Common myeloid progenitor, CD34-positive (primary cell): ENCODE results near the gene SPATA32.

Source experiments
- CTCF ChIA-PET: fragments of 350-600 bp; sonication (Branson Sonifier 250); formaldehyde crosslinking; loops from one replicate; lab custom pipeline; 2021; ENCODE audit warnings: antibody characterized with exemption; lab: Charles Lee
- POLR2A ChIA-PET: fragments of 350-600 bp; sonication (Branson Sonifier 250); formaldehyde crosslinking; loops from one replicate; lab custom pipeline; 2021; ENCODE audit warnings: antibody characterized with exemption; lab: Charles Lee
- DNase-seq, 3 donors: peaks; one replicate each; pipeline versions ENCODE4 v3.0.0 to v3.0.0-alpha.2; 2013
- H3K27ac ChIP-seq, 2 experiments: 1 replicate in 1 of 2; 2 replicates in 1 of 2; pipeline ENCODE4 v1.7.0; 2013; ENCODE audit warnings: inconsistent platforms in 2 of 2, low read length in 2 of 2, mild to moderate bottlenecking in 2 of 2, low read depth in 1 of 2, moderate library complexity in 1 of 2; ENCODE audit not compliant: severe bottlenecking in 2 of 2, insufficient read depth in 1 of 2, poor library complexity in 1 of 2
- H3K27me3 ChIP-seq, 5 experiments: replicated peaks in 2 of 5; 1 replicate in 3 of 5; 2 replicates in 2 of 5; pipeline versions ENCODE4 v1.6.1 to v1.7.0; 2013; ENCODE audit warnings: low read length in 4 of 5, mild to moderate bottlenecking in 2 of 5, moderate library complexity in 2 of 5, inconsistent platforms in 1 of 5; ENCODE audit not compliant: insufficient read depth in 5 of 5, control insufficient read depth in 4 of 5
- H3K36me3 ChIP-seq, 4 experiments: 1 replicate in 2 of 4; 2 replicates in 2 of 4; pipeline versions ENCODE4 v1.6.1 to v1.7.0; 2013; ENCODE audit warnings: low read length in 3 of 4, control low read depth in 1 of 4, mild to moderate bottlenecking in 1 of 4; ENCODE audit not compliant: control insufficient read depth in 4 of 4, insufficient read depth in 4 of 4
- H3K4me1 ChIP-seq, 4 experiments: 1 replicate in 3 of 4; 2 replicates in 1 of 4; pipeline versions ENCODE4 v1.6.1 to v1.7.1; 2013; ENCODE audit warnings: low read length in 3 of 4, mild to moderate bottlenecking in 3 of 4, control low read depth in 1 of 4, inconsistent platforms in 1 of 4, moderate library complexity in 1 of 4; ENCODE audit not compliant: control insufficient read depth in 4 of 4, insufficient read depth in 4 of 4; ENCODE audit errors: control extremely low read depth in 1 of 4
- H3K4me3 ChIP-seq, 7 experiments: 1 replicate in 4 of 7; 2 replicates in 3 of 7; pipeline versions ENCODE4 v1.5.1 to v1.7.0; 2013; ENCODE audit warnings: mild to moderate bottlenecking in 7 of 7, low read length in 6 of 7, moderate library complexity in 6 of 7, inconsistent platforms in 2 of 7, low read depth in 2 of 7, control low read depth in 1 of 7; ENCODE audit not compliant: insufficient read depth in 4 of 7, control insufficient read depth in 1 of 7; ENCODE audit errors: extremely low read depth in 1 of 7
- H3K9me3 ChIP-seq, 5 experiments: 1 replicate in 4 of 5; 2 replicates in 1 of 5; pipeline versions ENCODE4 v1.6.1 to v1.7.1; 2013; ENCODE audit warnings: low read length in 4 of 5, mild to moderate bottlenecking in 2 of 5, inconsistent platforms in 1 of 5, low read depth in 1 of 5, moderate library complexity in 1 of 5; ENCODE audit not compliant: control insufficient read depth in 4 of 5, insufficient read depth in 2 of 5; ENCODE audit errors: control extremely low read depth in 1 of 5
- WGBS: methylation state at CpG from one replicate; pipeline ENCODE4 v1.1.5; 2013; ENCODE audit not compliant: insufficient coverage; 5-methylcytosine and 5-hydroxymethylcytosine counted together

Gene SPATA32

DNA sequence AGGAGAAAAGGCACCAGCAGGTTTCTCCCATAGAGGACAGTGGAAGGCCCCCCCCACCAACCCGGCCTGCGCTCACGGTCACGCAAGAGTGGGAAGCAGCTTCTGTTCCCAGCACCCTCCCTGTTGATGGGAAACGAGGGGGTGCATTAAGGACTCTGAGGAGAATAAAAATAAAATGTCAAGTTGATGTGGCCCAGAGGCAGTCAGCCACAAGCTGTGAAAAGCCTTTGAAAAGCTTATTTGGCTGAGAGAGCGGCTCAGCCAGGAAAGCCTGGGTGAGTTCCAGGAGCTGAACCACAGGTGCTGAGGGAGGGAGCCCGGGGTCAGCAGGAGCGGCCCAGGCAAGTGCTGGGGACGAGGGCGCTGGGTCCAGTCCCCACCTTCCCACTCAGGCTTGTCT, 26.9 kb upstream of the SPATA32 start:
- WGBS, result 100% methylated on average over 5 of the region's 10 CpGs
- no peaks in the 10 kb centered on the region for H3K9me3 ChIP-seq
- H3K27ac ChIP-seq, result no peak overlapping the region
- no peak overlapping the region for H3K4me3 ChIP-seq
- ChIA-PET CTCF (interaction anchor here (1.0 to 7.7 kb wide), 3 partner anchors 11 to 97 kb away, joined by 6 to 35 read pairs (median 20); no protein-coding TSS in a partner anchor), POLR2A (no interaction called here)
- no peak for DNase-seq
- H3K36me3 ChIP-seq, result peaks cover 17 to 72% (median 50%) of the 10 kb centered on the region in 4 experiments
- no peaks in the 10 kb centered on the region for H3K27me3 ChIP-seq
- peaks cover 3 to 40% (median 26%) of the 10 kb centered on the region in 4 experiments for H3K4me1 ChIP-seq

DNA sequence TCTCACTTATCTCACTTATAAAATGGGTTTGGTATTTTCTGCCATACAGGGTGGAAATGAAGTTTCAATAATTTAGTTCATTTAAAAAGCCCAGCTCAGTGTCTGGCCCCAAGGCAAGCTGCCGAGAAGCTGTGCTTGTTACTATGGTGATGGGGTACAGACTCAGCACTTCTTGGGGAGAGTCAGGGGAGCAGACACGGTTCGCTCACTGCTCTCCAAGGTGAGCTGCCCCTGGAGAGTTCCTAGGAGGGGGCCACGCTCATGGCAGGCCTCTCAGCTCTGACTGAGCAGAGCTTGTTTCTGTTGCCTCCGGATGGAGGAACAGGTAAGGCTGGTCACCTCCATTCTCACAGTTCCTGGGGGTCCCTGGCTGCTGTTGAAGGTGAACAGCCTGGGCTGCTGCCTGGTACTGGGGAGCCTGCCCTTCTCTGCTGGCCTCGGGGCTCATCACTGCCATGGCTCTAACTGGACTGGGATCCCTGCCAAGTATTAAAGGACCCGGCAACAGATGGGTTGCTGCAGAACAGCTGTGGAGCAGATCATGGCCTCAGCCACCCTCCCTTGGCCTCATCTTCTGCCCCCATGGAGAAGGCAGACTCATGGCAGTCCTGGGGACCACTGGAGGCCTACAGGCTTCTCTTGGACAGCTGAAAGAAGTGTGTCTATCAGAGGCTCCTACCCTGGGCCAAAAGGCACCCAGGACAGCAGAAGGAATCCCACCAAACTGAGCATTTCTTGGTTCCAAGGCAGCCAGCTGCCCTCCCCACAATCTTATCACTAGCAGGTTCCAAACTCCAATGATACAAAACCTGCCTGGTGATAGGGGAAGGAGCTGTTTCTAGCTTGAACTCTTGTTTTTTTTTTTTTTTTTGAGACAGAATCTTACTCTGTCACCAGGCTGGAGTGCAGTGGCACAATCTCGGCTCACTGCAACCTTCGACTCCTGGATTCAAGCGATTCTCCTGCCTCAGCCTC, 25.9 kb upstream of the SPATA32 start:
- peaks cover 20 to 78% (median 58%) of the 10 kb centered on the region in 4 experiments for H3K36me3 ChIP-seq
- ChIA-PET POLR2A (no interaction called here), CTCF (interaction anchor here (0.6 to 7.7 kb wide), 7 partner anchors 8 to 98 kb away, joined by 4 to 35 read pairs (median 6); no protein-coding TSS in a partner anchor)
- no peak overlapping the region for H3K4me3 ChIP-seq
- no peaks in the 10 kb centered on the region for H3K27me3 ChIP-seq
- WGBS, result 84% methylated on average over 8 of the region's 10 CpGs
- DNase-seq, result no peak
- no peak overlapping the region for H3K27ac ChIP-seq
- no peaks in the 10 kb centered on the region for H3K9me3 ChIP-seq
- H3K4me1 ChIP-seq, result peaks cover 3 to 34% (median 18%) of the 10 kb centered on the region in 4 experiments

- WGBS, result 98% methylated on average over 5 of the region's 5 CpGs
- H3K36me3 ChIP-seq, result peaks cover 22 to 80% (median 64%) of the 10 kb centered on the region in 4 experiments
- no peak overlapping the region for H3K4me3 ChIP-seq
- H3K9me3 ChIP-seq, result no peaks in the 10 kb centered on the region
- ChIA-PET CTCF (interaction anchor here (0.8 to 7.7 kb wide), 7 partner anchors 7 to 100 kb away, joined by 3 to 35 read pairs (median 9); no protein-coding TSS in a partner anchor), POLR2A (no interaction called here)
- H3K27me3 ChIP-seq, result no peaks in the 10 kb centered on the region
- no peak overlapping the region for H3K27ac ChIP-seq
- peaks cover 3 to 19% (median 11%) of the 10 kb centered on the region in 4 experiments for H3K4me1 ChIP-seq
- DNase-seq, result no peak
These were observed 24.4 kb upstream of the SPATA32 start for GRCh38 chr17:45286286-45286685.

- peak; percentile 31 to 42 (median 38) for DNase-seq
- CTCF ChIA-PET, result interaction anchor here (0.5 to 7.7 kb wide), 14 partner anchors 9 to 102 kb away, joined by 3 to 35 read pairs (median 4); partner anchors contain the start of gene MAP3K14
These were observed 22.6 kb upstream of the SPATA32 start for GRCh38 chr17:45284176-45285140.

GRCh38 chr17:45283711-45284110, 21.8 kb upstream of the SPATA32 start:
- Histone ChIP-seq H3K27ac (no peak overlapping the region), H3K4me1 (peaks cover 0 to 8% (median 2%) of the 10 kb centered on the region in 4 experiments), H3K27me3 (no peaks in the 10 kb centered on the region), H3K36me3 (peaks cover 17 to 74% (median 51%) of the 10 kb centered on the region in 4 experiments), H3K9me3 (no peaks in the 10 kb centered on the region), H3K4me3 (no peak overlapping the region)
- 96% methylated on average over 5 of the region's 10 CpGs for WGBS
- no peak for DNase-seq
- ChIA-PET CTCF (interaction anchor here (0.9 to 3.1 kb wide), 9 partner anchors 9 to 65 kb away, joined by 3 to 11 read pairs (median 5); partner anchors contain the start of gene MAP3K14), POLR2A (interaction anchor here (0.7 kb wide), 1 partner anchor 19 kb away, joined by 3 read pairs; no protein-coding TSS in a partner anchor)

More at GRCh38 chr17:45284176-45285140, 22.6 kb upstream of the SPATA32 start:
- Histone ChIP-seq H3K36me3 (peaks cover 22 to 79% (median 55%) of the 10 kb centered on the region in 4 experiments), H3K27me3 (no peaks in the 10 kb centered on the region), H3K27ac (no peak overlapping the region), H3K9me3 (no peaks in the 10 kb centered on the region), H3K4me3 (no peak overlapping the region), H3K4me1 (peaks cover 0 to 8% (median 3%) of the 10 kb centered on the region in 4 experiments)
- POLR2A ChIA-PET, result interaction anchor here (0.7 kb wide), 1 partner anchor 19 kb away, joined by 3 read pairs; no protein-coding TSS in a partner anchor
- 92% methylated on average over 16 of the region's 21 CpGs for WGBS
